Loucy (cell line): Measurements from ENCODE around the gene NOL4L.

ENCODE experiments used
- H2AFZ ChIP-seq: fragments of 200-600 bp; sonication (generic); 2 replicates; pipeline ENCODE4 v1.6.0; 2016; ENCODE audit warnings: antibody characterized with exemption, mild to moderate bottlenecking, low read length, moderate library complexity
- H3F3A ChIP-seq: fragments of 200-600 bp; 2 replicates; pipeline ENCODE4 v1.6.0; 2016; ENCODE audit warnings: antibody characterized with exemption, low read depth, mild to moderate bottlenecking
- H3K27me3 ChIP-seq: fragments of 200-600 bp; sonication (generic); 2 replicates; pipeline ENCODE4 v1.6.1; 2014; ENCODE audit warnings: low read length, mild to moderate bottlenecking; ENCODE audit not compliant: insufficient read depth, poor library complexity, severe bottlenecking
- H3K36me3 ChIP-seq: fragments of 200-600 bp; sonication (generic); 2 replicates; pipeline ENCODE4 v1.6.1; 2016; ENCODE audit warnings: low read length; ENCODE audit not compliant: insufficient read depth
- H3K4me1 ChIP-seq: fragments of 200-600 bp; sonication (generic); 2 replicates; pipeline ENCODE4 v1.5.1; 2014; ENCODE audit warnings: low read length, mild to moderate bottlenecking; ENCODE audit not compliant: insufficient read depth, poor library complexity, severe bottlenecking
- H3K4me2 ChIP-seq: fragments of 200-600 bp; sonication (generic); 2 replicates; pipeline ENCODE4 v1.6.0; 2014; ENCODE audit warnings: antibody characterized with exemption, low read length, low read depth, mild to moderate bottlenecking; ENCODE audit not compliant: poor library complexity, severe bottlenecking
- H3K4me3 ChIP-seq: fragments of 200-600 bp; sonication (generic); 2 replicates; pipeline ENCODE4 v1.5.1; 2014; ENCODE audit warnings: low read length, mild to moderate bottlenecking, mixed read lengths; ENCODE audit not compliant: poor library complexity, severe bottlenecking
- H3K79me2 ChIP-seq: fragments of 200-600 bp; sonication (generic); 2 replicates; pipeline ENCODE4 v1.6.1; 2014; ENCODE audit warnings: low read length; ENCODE audit not compliant: insufficient read depth
- H3K9ac ChIP-seq: fragments of 200-600 bp; sonication (generic); 2 replicates; pipeline ENCODE4 v1.6.0; 2014; ENCODE audit warnings: mild to moderate bottlenecking, low read depth, low read length, moderate library complexity; ENCODE audit not compliant: poor library complexity, severe bottlenecking
- H3K9me2 ChIP-seq: fragments of 200-600 bp; sonication (generic); replicated peaks from 2 replicates; pipeline ENCODE4 v1.6.1; 2016; ENCODE audit warnings: low read depth, low read length, mixed read lengths
- H3K9me3 ChIP-seq: fragments of 200-600 bp; sonication (generic); 2 replicates; pipeline ENCODE4 v1.6.1; 2014; ENCODE audit warnings: mild to moderate bottlenecking, antibody characterized with exemption, low read length, low read depth; ENCODE audit not compliant: insufficient read depth
- H4K20me1 ChIP-seq: fragments of 200-600 bp; sonication (generic); 2 replicates; pipeline ENCODE4 v1.6.0; 2014; ENCODE audit warnings: antibody characterized with exemption, low read length, mild to moderate bottlenecking; ENCODE audit not compliant: insufficient read depth, poor library complexity, severe bottlenecking
- EZH2phosphoT487 ChIP-seq: fragments of 200-600 bp; IDR thresholded peaks from 2 replicates; pipeline ENCODE4 v1.6.1; 2018; ENCODE audit warnings: antibody characterized with exemption, mild to moderate bottlenecking, moderate library complexity, borderline replicate concordance
- TF ChIP-seq, protein P1 (sequence below): fragments of 200-600 bp; sonication (generic); conservative IDR thresholded peaks from 2 replicates; pipeline ENCODE4 v1.5.1; 2014; ENCODE audit warnings: mild to moderate bottlenecking, antibody characterized with exemption, low read length

NOL4L gene

DNA sequence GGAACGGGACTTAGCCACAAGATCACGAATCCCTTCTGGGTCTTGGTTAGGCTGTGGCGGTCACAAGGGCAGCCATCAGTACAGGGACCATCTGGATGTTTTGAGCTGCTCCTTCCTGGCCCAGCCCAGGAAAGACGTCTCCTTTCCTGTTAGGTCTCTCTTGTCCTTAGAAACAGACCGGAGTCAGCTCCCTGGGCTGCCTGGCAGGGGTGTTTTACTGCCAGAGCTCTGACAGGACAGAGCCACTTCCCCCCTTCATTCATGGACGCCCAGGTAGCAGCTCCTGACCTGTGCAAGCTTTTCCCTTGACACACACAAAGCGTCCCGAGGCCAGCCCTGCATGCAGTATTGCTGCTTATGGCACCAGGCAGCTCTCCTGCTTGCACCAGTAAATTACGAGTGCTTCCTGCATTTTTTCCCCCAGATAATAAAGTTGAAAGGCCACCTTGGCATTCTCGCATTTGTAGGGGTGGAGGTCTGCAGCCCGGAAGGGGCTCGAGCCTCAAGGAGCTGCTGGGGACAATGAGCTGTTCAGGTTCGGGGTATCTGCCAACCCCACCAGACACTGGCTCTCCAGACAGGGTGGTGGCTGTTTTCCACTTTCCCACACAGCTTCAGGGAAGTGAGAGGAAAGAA lies 87.4 kb downstream of the NOL4L start:
- Histone ChIP-seq H3K4me2 (no peak overlapping the region), H3K27me3 (no peaks in the 10 kb centered on the region), H2AFZ (no peak overlapping the region), H3K79me2 (peaks cover 41% of the 10 kb centered on the region), H4K20me1 (no peaks in the 10 kb centered on the region), H3K9me2 (no peaks in the 10 kb centered on the region), H3F3A (no peaks in the 10 kb centered on the region), H3K9me3 (no peaks in the 10 kb centered on the region), H3K9ac (no peak overlapping the region), H3K36me3 (peaks cover 34% of the 10 kb centered on the region; the same call in 1 of the 2 replicates), H3K4me1 (no peaks in the 10 kb centered on the region), H3K4me3 (no peak overlapping the region)
- TF ChIP-seq EZH2phosphoT487 = no peak
- TF ChIP-seq, protein P1, sequence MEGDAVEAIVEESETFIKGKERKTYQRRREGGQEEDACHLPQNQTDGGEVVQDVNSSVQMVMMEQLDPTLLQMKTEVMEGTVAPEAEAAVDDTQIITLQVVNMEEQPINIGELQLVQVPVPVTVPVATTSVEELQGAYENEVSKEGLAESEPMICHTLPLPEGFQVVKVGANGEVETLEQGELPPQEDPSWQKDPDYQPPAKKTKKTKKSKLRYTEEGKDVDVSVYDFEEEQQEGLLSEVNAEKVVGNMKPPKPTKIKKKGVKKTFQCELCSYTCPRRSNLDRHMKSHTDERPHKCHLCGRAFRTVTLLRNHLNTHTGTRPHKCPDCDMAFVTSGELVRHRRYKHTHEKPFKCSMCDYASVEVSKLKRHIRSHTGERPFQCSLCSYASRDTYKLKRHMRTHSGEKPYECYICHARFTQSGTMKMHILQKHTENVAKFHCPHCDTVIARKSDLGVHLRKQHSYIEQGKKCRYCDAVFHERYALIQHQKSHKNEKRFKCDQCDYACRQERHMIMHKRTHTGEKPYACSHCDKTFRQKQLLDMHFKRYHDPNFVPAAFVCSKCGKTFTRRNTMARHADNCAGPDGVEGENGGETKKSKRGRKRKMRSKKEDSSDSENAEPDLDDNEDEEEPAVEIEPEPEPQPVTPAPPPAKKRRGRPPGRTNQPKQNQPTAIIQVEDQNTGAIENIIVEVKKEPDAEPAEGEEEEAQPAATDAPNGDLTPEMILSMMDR = no peak

DNA sequence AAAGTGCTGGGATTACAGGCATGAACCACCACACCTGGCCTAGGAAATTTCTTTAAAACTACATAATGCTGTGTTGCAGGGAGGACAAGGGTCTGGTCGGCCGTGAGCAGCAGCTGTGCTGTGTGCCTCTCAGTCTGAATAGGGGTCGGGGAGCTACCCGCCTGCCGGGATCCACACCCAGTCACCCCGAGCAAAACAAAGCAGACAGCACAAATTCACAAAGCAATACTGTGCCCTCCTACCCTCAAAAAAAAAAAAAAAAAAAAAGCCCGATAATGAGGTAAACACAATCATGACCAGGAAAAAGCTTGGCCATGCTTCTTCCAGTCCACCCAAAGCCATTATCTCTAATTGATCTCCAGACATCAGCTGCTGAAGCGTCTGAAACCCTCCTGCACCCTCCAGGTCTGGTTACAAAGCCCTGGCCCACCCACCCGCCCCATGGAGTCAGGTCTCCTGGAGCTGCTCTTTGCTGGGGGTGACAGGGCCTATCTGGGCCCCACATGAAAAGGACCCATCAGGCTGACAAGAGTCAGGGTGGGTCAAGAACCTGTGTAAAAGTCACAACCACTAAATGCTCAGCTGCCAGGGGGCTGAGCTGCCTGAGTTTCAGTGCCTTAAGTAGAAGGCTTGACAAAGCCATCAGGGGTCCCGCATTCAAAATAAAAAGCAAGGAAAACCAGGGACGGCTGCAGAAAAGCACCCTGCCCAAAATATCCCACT lies 88.2 kb downstream of the NOL4L start:
- Histone ChIP-seq H3K27me3 (no peaks in the 10 kb centered on the region), H3K9ac (no peak overlapping the region), H3K9me2 (no peaks in the 10 kb centered on the region), H3F3A (no peaks in the 10 kb centered on the region), H3K36me3 (peaks cover 41% of the 10 kb centered on the region; the same call in 1 of the 2 replicates), H3K9me3 (no peaks in the 10 kb centered on the region), H4K20me1 (no peaks in the 10 kb centered on the region), H3K4me3 (no peak overlapping the region), H3K79me2 (peaks cover 48% of the 10 kb centered on the region), H3K4me2 (no peak overlapping the region), H2AFZ (no peak overlapping the region), H3K4me1 (no peaks in the 10 kb centered on the region)
- TF ChIP-seq EZH2phosphoT487 = no peak
- TF ChIP-seq, protein P1 = no peak

DNA sequence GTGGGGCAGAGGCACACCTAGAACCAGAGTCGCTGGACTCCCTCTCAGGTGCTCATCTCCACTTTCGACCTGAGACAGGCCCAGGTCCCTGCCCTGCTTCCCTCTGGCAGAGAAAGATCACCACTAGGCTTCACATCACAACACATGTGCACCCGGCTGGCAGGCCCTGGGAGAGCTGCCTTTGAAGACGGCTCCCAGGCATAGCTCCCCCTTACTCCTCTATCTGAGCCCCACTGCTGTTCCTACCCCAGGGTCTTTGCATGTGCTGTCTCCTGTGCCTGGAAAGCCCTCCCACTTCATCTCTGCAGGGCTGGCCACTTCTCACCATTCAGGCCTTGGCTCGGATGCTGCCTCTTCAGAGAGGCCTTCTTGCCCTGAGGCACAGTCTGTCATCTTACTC lies 89.2 kb downstream of the NOL4L start:
- H3K9me2 ChIP-seq = no peaks in the 10 kb centered on the region
- H3K9me3 ChIP-seq = no peaks in the 10 kb centered on the region
- no peak overlapping the region for H3K4me3 ChIP-seq
- no peak overlapping the region for H3K4me2 ChIP-seq
- H3K36me3 ChIP-seq = peaks cover 47% of the 10 kb centered on the region; the same call in 1 of the 2 replicates
- TF ChIP-seq, protein P1 = no peak
- no peak for TF ChIP-seq EZH2phosphoT487
- peaks cover 51% of the 10 kb centered on the region for H3K79me2 ChIP-seq
- H3K4me1 ChIP-seq = no peaks in the 10 kb centered on the region
- H3K27me3 ChIP-seq = no peaks in the 10 kb centered on the region
- H3K9ac ChIP-seq = no peak overlapping the region
- no peaks in the 10 kb centered on the region for H4K20me1 ChIP-seq
- no peaks in the 10 kb centered on the region for H3F3A ChIP-seq
- H2AFZ ChIP-seq = no peak overlapping the region
